Measurements from ENCODE around the gene SH3PXD2A. TPM values are rescaled to one million over a fixed set of nuclear protein-coding genes. Genes with fewer than 3 reads are reported as not detected.
A peak's percentile ranks its signal among the peaks of the same experiment; 100 is the strongest.

SH3PXD2A gene
- total RNA-seq, 4 donors from 2014 or later: 9.4 to 20.6 (median 11.2) TPM

DNA sequence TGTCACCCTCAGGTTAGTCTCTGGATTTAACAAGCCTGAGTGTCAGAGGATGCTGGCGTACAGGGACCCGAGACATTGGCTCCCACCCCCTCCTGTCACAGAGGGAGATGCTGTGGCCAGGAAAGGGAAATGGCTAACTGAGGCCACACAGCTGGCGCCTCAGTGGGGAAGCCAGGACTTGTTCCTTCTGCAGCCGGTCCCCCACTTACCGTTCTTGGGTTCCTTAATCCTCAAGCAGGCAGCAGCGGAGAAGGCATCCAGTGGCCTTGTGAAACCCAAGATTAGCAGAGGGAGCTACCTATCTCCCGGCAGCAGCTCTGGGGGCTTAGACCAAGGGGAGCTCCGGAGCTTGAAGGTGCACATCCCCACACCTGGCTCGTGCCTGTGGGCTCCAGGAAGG lies 296.5 kb downstream of the SH3PXD2A start:
- 54 to 77% methylated on average over 7 to 9 of the region's 9 CpGs for WGBS, 2 donors
- no peak for DNase-seq
- intact Hi-C loops (cut with DNase I): no loop called here

DNA sequence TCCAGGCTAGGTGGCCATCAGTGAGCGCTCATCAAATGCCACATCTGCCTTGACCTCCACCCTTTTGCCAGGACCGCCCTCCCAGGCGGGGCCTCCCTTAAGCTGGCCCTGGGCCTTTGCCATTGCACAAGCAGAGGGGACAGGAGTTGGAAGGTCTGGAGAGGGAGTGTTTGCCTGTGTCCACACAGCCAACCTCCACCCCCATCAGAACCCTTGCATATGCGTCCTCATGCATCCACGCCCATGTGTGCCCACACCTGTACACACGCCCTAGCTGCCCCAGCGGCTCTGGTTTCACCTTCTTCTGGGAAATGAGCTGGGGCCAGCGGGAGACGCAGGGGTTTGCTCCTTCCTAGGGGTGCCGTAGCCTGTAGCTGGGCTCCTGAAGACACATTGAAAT lies 297.9 kb downstream of the SH3PXD2A start:
- 95 to 97% methylated on average over 10 of the region's 10 CpGs for WGBS, 2 donors
- Histone ChIP-seq H3K27me3 (no peaks in the 10 kb centered on the region), H3K36me3 (no peaks in the 10 kb centered on the region), H3K9me3 (no peaks in the 10 kb centered on the region), H3K4me1 (peaks cover 7 to 10% of the 10 kb centered on the region in 2 donors), H3K4me3 (replicated peaks in 1 of 3) (no peak overlapping the region), H3K27ac (no peak overlapping the region)
- DNase-seq: no peak
- intact Hi-C loops (cut with DNase I): no loop called here
- no peak for TF ChIP-seq POLR2A (IDR thresholded peaks at IDR 0.05)
- TF ChIP-seq, protein P1, sequence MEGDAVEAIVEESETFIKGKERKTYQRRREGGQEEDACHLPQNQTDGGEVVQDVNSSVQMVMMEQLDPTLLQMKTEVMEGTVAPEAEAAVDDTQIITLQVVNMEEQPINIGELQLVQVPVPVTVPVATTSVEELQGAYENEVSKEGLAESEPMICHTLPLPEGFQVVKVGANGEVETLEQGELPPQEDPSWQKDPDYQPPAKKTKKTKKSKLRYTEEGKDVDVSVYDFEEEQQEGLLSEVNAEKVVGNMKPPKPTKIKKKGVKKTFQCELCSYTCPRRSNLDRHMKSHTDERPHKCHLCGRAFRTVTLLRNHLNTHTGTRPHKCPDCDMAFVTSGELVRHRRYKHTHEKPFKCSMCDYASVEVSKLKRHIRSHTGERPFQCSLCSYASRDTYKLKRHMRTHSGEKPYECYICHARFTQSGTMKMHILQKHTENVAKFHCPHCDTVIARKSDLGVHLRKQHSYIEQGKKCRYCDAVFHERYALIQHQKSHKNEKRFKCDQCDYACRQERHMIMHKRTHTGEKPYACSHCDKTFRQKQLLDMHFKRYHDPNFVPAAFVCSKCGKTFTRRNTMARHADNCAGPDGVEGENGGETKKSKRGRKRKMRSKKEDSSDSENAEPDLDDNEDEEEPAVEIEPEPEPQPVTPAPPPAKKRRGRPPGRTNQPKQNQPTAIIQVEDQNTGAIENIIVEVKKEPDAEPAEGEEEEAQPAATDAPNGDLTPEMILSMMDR (IDR thresholded peaks at IDR 0.05): no peak

More for the DNA sequence above, 296.5 kb downstream of the SH3PXD2A start:
- no peaks in the 10 kb centered on the region for H3K27me3 ChIP-seq
- no peak overlapping the region for H3K4me3 ChIP-seq (replicated peaks in 1 of 3)
- H3K9me3 ChIP-seq: no peaks in the 10 kb centered on the region
- TF ChIP-seq, protein P1 (IDR thresholded peaks at IDR 0.05): no peak
- no peak for TF ChIP-seq POLR2A (IDR thresholded peaks at IDR 0.05)
- peaks cover 7 to 10% of the 10 kb centered on the region in 2 donors for H3K4me1 ChIP-seq
- H3K27ac ChIP-seq: no peak overlapping the region
- no peaks in the 10 kb centered on the region for H3K36me3 ChIP-seq

DNA sequence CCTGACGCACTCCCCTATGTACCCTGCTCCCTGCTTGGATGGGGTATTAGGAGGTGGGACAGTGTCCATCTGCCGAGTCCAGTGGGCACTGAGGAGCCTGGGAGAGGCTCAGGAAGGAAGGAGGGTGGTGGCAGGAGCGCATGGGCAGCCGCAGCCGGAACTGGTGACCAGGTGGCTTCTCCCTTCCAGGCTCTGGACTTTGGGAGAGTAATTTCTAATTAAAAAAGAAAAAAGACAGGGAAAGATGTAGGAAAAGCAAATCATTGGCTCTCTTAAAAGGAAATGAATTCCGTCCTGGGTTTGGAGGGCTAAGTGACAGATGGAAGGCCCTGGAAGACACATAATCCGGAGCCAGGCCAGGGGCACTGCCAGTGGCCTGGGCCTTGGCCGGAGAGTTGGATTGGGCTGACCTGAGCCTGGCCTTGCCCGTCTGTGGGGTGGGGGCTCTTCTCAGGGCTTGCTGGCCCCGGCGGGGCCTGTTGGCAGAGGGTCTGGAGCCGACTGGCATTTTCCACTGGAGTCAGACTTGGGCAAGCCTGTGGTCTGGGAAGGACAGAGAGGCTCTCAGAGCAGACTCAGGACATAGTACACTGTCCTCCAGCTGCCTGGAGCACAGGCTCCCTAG lies 298.9 kb downstream of the SH3PXD2A start:
- Histone ChIP-seq H3K36me3 (no peaks in the 10 kb centered on the region), H3K27me3 (no peaks in the 10 kb centered on the region), H3K9me3 (no peaks in the 10 kb centered on the region), H3K27ac (no peak overlapping the region), H3K4me3 (replicated peaks in 1 of 3) (no peak overlapping the region), H3K4me1 (peaks cover 7 to 10% of the 10 kb centered on the region in 2 donors)
- no peak for DNase-seq
- intact Hi-C loops (cut with DNase I): no loop called here
- TF ChIP-seq, protein P1 (IDR thresholded peaks at IDR 0.05): no peak
- no peak for TF ChIP-seq POLR2A (IDR thresholded peaks at IDR 0.05)
- 83 to 84% methylated on average over 8 to 12 of the region's 12 CpGs for WGBS, 2 donors

DNA sequence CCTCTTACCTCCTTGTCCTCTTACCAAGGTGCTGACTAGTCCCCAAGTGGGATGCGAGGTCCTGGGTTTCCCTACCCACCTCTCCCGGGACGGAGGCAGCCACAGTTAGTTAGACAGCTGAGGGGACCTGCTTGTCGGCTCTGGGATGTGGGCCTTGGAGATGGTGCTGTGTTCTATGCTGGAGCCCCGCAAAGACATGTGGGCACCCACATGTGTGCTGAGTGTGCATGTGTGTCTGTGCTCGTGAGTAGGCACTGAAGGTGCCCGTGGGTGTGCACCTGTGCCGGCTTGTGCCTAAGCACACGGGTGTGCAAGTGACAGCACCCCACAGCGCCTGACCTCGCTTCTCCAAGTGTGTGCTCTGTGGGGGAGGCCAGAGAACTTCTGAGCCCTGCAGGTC lies 299.7 kb downstream of the SH3PXD2A start:
- TF ChIP-seq POLR2A (IDR thresholded peaks at IDR 0.05): no peak
- TF ChIP-seq, protein P1 (IDR thresholded peaks at IDR 0.05): no peak

DNA sequence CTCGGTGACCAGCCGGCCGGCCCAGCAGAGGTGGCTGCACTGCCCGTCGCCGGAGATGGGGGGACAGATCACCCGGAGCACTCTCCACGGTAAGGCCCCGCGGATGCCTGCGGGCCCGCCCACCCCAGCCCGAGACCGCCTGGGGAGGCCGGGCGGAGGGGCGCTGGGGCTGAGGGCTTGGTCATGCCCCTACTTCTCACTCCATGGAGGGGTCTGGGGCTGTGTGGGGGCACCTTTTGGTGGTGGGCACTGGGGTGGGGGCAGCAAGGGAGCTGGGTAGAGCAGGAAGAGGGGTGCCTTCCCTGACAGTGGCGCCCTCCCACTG lies 300.1 kb downstream of the SH3PXD2A start:
- Histone ChIP-seq H3K4me1 (peaks cover 7 to 10% of the 10 kb centered on the region in 2 donors), H3K27ac (no peak overlapping the region), H3K4me3 (replicated peaks in 1 of 3) (peak overlapping the region in 1 of 3 donors; percentile 24), H3K36me3 (no peaks in the 10 kb centered on the region), H3K9me3 (no peaks in the 10 kb centered on the region), H3K27me3 (no peaks in the 10 kb centered on the region)
- 71% methylated on average over 1 of the region's 18 CpGs; no CpG with 5 or more reads in 1 of the 2 donors for WGBS, 2 donors
- DNase-seq: no peak
- intact Hi-C loops (cut with DNase I): no loop called here
- TF ChIP-seq, protein P1 (IDR thresholded peaks at IDR 0.05): no peak
- no peak for TF ChIP-seq POLR2A (IDR thresholded peaks at IDR 0.05)

More for the DNA sequence above, 299.7 kb downstream of the SH3PXD2A start:
- Histone ChIP-seq H3K4me1 (peaks cover 7 to 10% of the 10 kb centered on the region in 2 donors), H3K27ac (no peak overlapping the region), H3K4me3 (replicated peaks in 1 of 3) (peak overlapping the region in 1 of 3 donors; percentile 24), H3K36me3 (no peaks in the 10 kb centered on the region), H3K9me3 (no peaks in the 10 kb centered on the region), H3K27me3 (no peaks in the 10 kb centered on the region)
- WGBS, 2 donors: 57 to 60% methylated on average over 10 to 11 of the region's 11 CpGs
- intact Hi-C loops (cut with DNase I): no loop called here
- DNase-seq: no peak
